GM19238 (cell line): ENCODE measurements around the gene KIF2A.
"Not testable (repeated sequence)": the region's sequence is repeated elsewhere in the genome, so short reads cannot be mapped to it uniquely, and the experiment has no call there.

Experiments
- DNase-seq: peaks from one replicate; pipeline ENCODE4 v3.0.0; 2011; ENCODE audit warnings: low spot score; ENCODE audit not compliant: insufficient read length

The KIF2A gene

GRCh38 chr5:62289813-62290212, 16.2 kb upstream of the KIF2A start:
- DNase-seq: no peak

GRCh38 chr5:62291829-62292228, 14.2 kb upstream of the KIF2A start:
- not testable (repeated sequence) for DNase-seq

GRCh38 chr5:62296998-62297397, 9.0 kb upstream of the KIF2A start:
- no peak for DNase-seq

GRCh38 chr5:62298118-62298517, 7.9 kb upstream of the KIF2A start:
- no peak for DNase-seq

- DNase-seq: no peak
Observed at GRCh38 chr5:62299101-62299500, 6.9 kb upstream of the KIF2A start.

GRCh38 chr5:62299600-62299999, 6.4 kb upstream of the KIF2A start:
- DNase-seq: no peak

GRCh38 chr5:62305358-62305714, 670 bp upstream of the KIF2A start:
- no peak for DNase-seq

- peak; percentile 22 for DNase-seq
Observed at GRCh38 chr5:62306323-62306895, 403 bp downstream of the KIF2A start.

GRCh38 chr5:62306896-62307689, 1.1 kb downstream of the KIF2A start:
- peak; percentile 36 for DNase-seq

- DNase-seq: no peak
Observed at GRCh38 chr5:62308439-62308838, 2.4 kb downstream of the KIF2A start.

GRCh38 chr5:62309107-62309506, 3.1 kb downstream of the KIF2A start:
- no peak for DNase-seq

- DNase-seq: no peak
Observed at GRCh38 chr5:62310426-62311143, 4.6 kb downstream of the KIF2A start.

GRCh38 chr5:62312036-62312435, 6.0 kb downstream of the KIF2A start:
- DNase-seq: no peak

GRCh38 chr5:62312674-62313073, 6.7 kb downstream of the KIF2A start:
- no peak for DNase-seq

- DNase-seq: no peak
Observed at GRCh38 chr5:62314213-62314830, 8.3 kb downstream of the KIF2A start.

GRCh38 chr5:62315376-62316175, 9.6 kb downstream of the KIF2A start:
- no peak for DNase-seq

GRCh38 chr5:62316176-62316502, 10.1 kb downstream of the KIF2A start:
- no peak for DNase-seq

- no peak for DNase-seq
Observed at GRCh38 chr5:62317810-62318209, 11.8 kb downstream of the KIF2A start.

- no peak for DNase-seq
Observed at GRCh38 chr5:62322484-62322883, 16.5 kb downstream of the KIF2A start.

GRCh38 chr5:62326302-62326701, 20.3 kb downstream of the KIF2A start:
- no peak for DNase-seq

- DNase-seq: no peak
Observed at GRCh38 chr5:62326702-62327101, 20.7 kb downstream of the KIF2A start.
